CD14-positive monocyte (primary cell): ENCODE results near the gene TMEM250. TPM values are rescaled to one million over a fixed set of nuclear protein-coding genes. Genes with fewer than 3 reads are reported as not detected.

ENCODE experiments used
- DNase-seq, 3 donors: peaks; one replicate each; pipeline ENCODE4 v3.0.0-alpha.2; 2011 to 2022
- H2AFZ ChIP-seq: 2 replicates; pipeline ENCODE4 v1.6.0; 2012; ENCODE audit warnings: mild to moderate bottlenecking, low read depth, low read length, inconsistent platforms; ENCODE audit not compliant: insufficient read depth, poor library complexity, severe bottlenecking
- H3K27ac ChIP-seq, 2 donors: 1 replicate in 1 of 2; 2 replicates in 1 of 2; pipeline ENCODE4 v1.5.1; 2012 to 2013; ENCODE audit warnings: low read length in 2 of 2, control low read depth in 1 of 2, inconsistent platforms in 1 of 2, low read depth in 1 of 2, mild to moderate bottlenecking in 1 of 2
- H3K27me3 ChIP-seq, 2 donors: one replicate each; pipeline versions ENCODE4 v1.6.0 to v1.6.1; 2011 to 2013; ENCODE audit warnings: low read length in 2 of 2; ENCODE audit not compliant: control insufficient read depth in 2 of 2, insufficient read depth in 2 of 2
- H3K36me3 ChIP-seq, 2 donors: replicated peaks in 1 of 2; 1 replicate in 1 of 2; 2 replicates in 1 of 2; pipeline versions ENCODE4 v1.5.1 to v1.6.1; 2012 to 2013; ENCODE audit warnings: low read length in 2 of 2, control low read depth in 1 of 2, inconsistent platforms in 1 of 2, mild to moderate bottlenecking in 1 of 2; ENCODE audit not compliant: insufficient read depth in 2 of 2, control insufficient read depth in 1 of 2
- H3K4me1 ChIP-seq, 2 donors: 1 replicate in 1 of 2; 2 replicates in 1 of 2; pipeline versions ENCODE4 v1.5.1 to v1.6.1; 2012 to 2013; ENCODE audit warnings: low read length in 2 of 2, control low read depth in 1 of 2, inconsistent platforms in 1 of 2, mild to moderate bottlenecking in 1 of 2, moderate library complexity in 1 of 2; ENCODE audit not compliant: insufficient read depth in 2 of 2, control insufficient read depth in 1 of 2
- H3K4me2 ChIP-seq: replicated peaks from 2 replicates; pipeline ENCODE3; 2012; ENCODE audit warnings: low read length, moderate library complexity, mild to moderate bottlenecking; ENCODE audit not compliant: poor library complexity, severe bottlenecking; ENCODE audit errors: extremely low read depth
- H3K4me3 ChIP-seq, 3 experiments: fragments of 200-600 bp in 1 of 3; sonication (generic) in 1 of 3; replicated peaks in 1 of 3; 1 replicate in 2 of 3; 2 replicates in 1 of 3; pipeline ENCODE4 v1.5.1; 2011 to 2013; ENCODE audit warnings: low read length in 3 of 3, mild to moderate bottlenecking in 3 of 3, control low read depth in 2 of 3, low read depth in 2 of 3, inconsistent platforms in 1 of 3, moderate library complexity in 1 of 3
- H3K79me2 ChIP-seq: 2 replicates; pipeline ENCODE4 v1.6.0; 2012; ENCODE audit warnings: mild to moderate bottlenecking, control low read depth, inconsistent platforms, low read length, moderate library complexity; ENCODE audit not compliant: insufficient read depth
- H3K9ac ChIP-seq: 2 replicates; pipeline ENCODE4 v1.6.0; 2017; ENCODE audit warnings: low read length, mild to moderate bottlenecking; ENCODE audit not compliant: insufficient read depth, poor library complexity, severe bottlenecking
- H3K9me3 ChIP-seq, 2 donors: replicated peaks in 1 of 2; 1 replicate in 1 of 2; 2 replicates in 1 of 2; pipeline versions ENCODE4 v1.5.1 to v1.6.1; 2012 to 2013; ENCODE audit warnings: low read length in 2 of 2, control low read depth in 1 of 2; ENCODE audit not compliant: control insufficient read depth in 1 of 2, insufficient read depth in 1 of 2
- H4K20me1 ChIP-seq: 2 replicates; pipeline ENCODE4 v1.6.0; 2012; ENCODE audit warnings: mild to moderate bottlenecking, low read length, control low read depth, moderate library complexity; ENCODE audit not compliant: insufficient read depth
- H3K27ac Mint-ChIP-seq, 7 donors: one replicate each; pipeline ENCODE4 v1.8.0; 2020; ENCODE audit warnings: mild to moderate bottlenecking in 7 of 7, mixed read lengths in 7 of 7, moderate library complexity in 6 of 7, inconsistent platforms in 2 of 7
- H3K27me3 Mint-ChIP-seq, 3 donors: one replicate each; pipeline ENCODE4 v1.8.0; 2021 to 2022; ENCODE audit warnings: low read depth in 3 of 3, mild to moderate bottlenecking in 3 of 3, mixed read lengths in 3 of 3, moderate library complexity in 3 of 3, inconsistent platforms in 1 of 3
- H3K36me3 Mint-ChIP-seq, 2 donors: one replicate each; pipeline ENCODE4 v1.8.0; 2020; ENCODE audit warnings: mixed read lengths in 2 of 2, inconsistent platforms in 1 of 2, mild to moderate bottlenecking in 1 of 2
- H3K4me1 Mint-ChIP-seq: one replicate; pipeline ENCODE4 v1.8.0; 2020; ENCODE audit warnings: mild to moderate bottlenecking, mixed read lengths
- H3K4me3 Mint-ChIP-seq, 2 donors: one replicate each; pipeline ENCODE4 v1.8.0; 2020; ENCODE audit warnings: mild to moderate bottlenecking in 2 of 2, mixed read lengths in 2 of 2, moderate library complexity in 1 of 2
- H3K9me3 Mint-ChIP-seq, 7 donors: one replicate each; pipeline ENCODE4 v1.8.0; 2020 to 2022; ENCODE audit warnings: mixed read lengths in 7 of 7, mild to moderate bottlenecking in 6 of 7, moderate library complexity in 6 of 7, inconsistent platforms in 2 of 7
- WGBS: methylation state at CpG from one replicate; pipeline ENCODE4 v1.1.5; 2013; ENCODE audit warnings: missing lambda C conversion rate; ENCODE audit not compliant: insufficient coverage; 5-methylcytosine and 5-hydroxymethylcytosine counted together
- intact Hi-C, 2 donors: fragments of 100-400 bp; cut with micrococcal nuclease; formaldehyde crosslinking; loops; one replicate each; pipeline versions ENCODE4 v1.15.0 to v1.15.1; 2023
- polyA plus RNA-seq, 3 donors: library from polyadenylated mRNA; depleted of rRNA in 1 of 3; unstranded in 2 of 3; stranded (reverse) in 1 of 3; fragments of 300-500 nt in 2 of 3; fragments of >200 nt in 1 of 3; fragmentation: Illumina TruSeq in 2 of 3; gene quantifications; 1 replicate in 2 of 3; 2 replicates in 1 of 3; pipeline ENCODE4 v1.2.3, GENCODE V29; 2012 to 2021
- TF ChIP-seq, protein P1 (sequence below): fragments of 200-600 bp; IDR thresholded peaks from one replicate; pipeline ENCODE4 v1.8.0; 2022; ENCODE audit warnings: antibody characterized with exemption, mild to moderate bottlenecking

The TMEM250 gene
- polyA plus RNA-seq, 3 donors = 11.0 to 38.0 (median 30.9) TPM

GRCh38 chr9:136156209-136157120, 37.8 kb upstream of the TMEM250 start:
- 83% methylated on average over 34 of the region's 42 CpGs for WGBS
- Histone ChIP-seq H3K27me3 (no peaks in the 10 kb centered on the region), H3K4me3 (no peak overlapping the region), H3K9me3 (no peaks in the 10 kb centered on the region), H3K36me3 (no peaks in the 10 kb centered on the region), H3K9ac (no peak overlapping the region), H4K20me1 (no peaks in the 10 kb centered on the region), H3K79me2 (no peaks in the 10 kb centered on the region), H3K4me1 (no peaks in the 10 kb centered on the region), H2AFZ (no peak overlapping the region), H3K4me2 (no peak overlapping the region), H3K27ac (no peak overlapping the region)
- Mint-ChIP-seq H3K27ac (no peak overlapping the region), H3K36me3 (no peaks in the 10 kb centered on the region), H3K27me3 (peaks cover 2 to 23% (median 5%) of the 10 kb centered on the region in 3 donors), H3K4me3 (no peak overlapping the region), H3K9me3 (peaks cover 0 to 2% (median 0%) of the 10 kb centered on the region in 7 donors), H3K4me1 (no peaks in the 10 kb centered on the region)
- intact Hi-C loops = no loop called here
- no peak for DNase-seq
- TF ChIP-seq, protein P1, sequence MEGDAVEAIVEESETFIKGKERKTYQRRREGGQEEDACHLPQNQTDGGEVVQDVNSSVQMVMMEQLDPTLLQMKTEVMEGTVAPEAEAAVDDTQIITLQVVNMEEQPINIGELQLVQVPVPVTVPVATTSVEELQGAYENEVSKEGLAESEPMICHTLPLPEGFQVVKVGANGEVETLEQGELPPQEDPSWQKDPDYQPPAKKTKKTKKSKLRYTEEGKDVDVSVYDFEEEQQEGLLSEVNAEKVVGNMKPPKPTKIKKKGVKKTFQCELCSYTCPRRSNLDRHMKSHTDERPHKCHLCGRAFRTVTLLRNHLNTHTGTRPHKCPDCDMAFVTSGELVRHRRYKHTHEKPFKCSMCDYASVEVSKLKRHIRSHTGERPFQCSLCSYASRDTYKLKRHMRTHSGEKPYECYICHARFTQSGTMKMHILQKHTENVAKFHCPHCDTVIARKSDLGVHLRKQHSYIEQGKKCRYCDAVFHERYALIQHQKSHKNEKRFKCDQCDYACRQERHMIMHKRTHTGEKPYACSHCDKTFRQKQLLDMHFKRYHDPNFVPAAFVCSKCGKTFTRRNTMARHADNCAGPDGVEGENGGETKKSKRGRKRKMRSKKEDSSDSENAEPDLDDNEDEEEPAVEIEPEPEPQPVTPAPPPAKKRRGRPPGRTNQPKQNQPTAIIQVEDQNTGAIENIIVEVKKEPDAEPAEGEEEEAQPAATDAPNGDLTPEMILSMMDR = no peak

DNA sequence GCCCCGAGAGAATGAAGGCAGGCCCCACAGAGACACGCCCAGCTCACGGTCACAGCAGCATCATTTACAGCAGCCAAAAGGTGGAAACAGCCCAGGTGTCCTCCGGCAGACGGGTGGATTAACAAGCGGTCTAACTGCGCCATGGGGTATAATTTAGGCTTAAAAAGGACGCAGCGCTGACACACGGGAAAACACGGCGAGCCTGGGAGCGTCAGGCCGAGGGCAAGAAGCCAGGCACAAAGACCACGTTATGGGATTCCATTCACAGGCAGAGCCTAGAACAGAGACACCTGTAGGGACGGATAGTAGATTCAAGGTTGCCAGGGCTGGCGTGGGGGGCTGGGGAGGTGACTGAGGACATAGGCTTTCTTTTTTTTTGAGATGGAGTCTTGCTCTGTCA, 36.9 kb upstream of the TMEM250 start:
- Histone ChIP-seq H3K36me3 (no peaks in the 10 kb centered on the region), H4K20me1 (no peaks in the 10 kb centered on the region), H3K27me3 (no peaks in the 10 kb centered on the region), H3K9ac (no peak overlapping the region), H3K27ac (no peak overlapping the region), H3K4me1 (no peaks in the 10 kb centered on the region), H3K9me3 (no peaks in the 10 kb centered on the region), H3K79me2 (no peaks in the 10 kb centered on the region), H3K4me3 (no peak overlapping the region), H3K4me2 (no peak overlapping the region), H2AFZ (no peak overlapping the region)
- no peaks in the 10 kb centered on the region for H3K36me3 Mint-ChIP-seq
- WGBS = 96% methylated on average over 16 of the region's 17 CpGs
- peaks cover 0 to 2% (median 0%) of the 10 kb centered on the region in 7 donors for H3K9me3 Mint-ChIP-seq
- TF ChIP-seq, protein P1 = no peak
- no peak for DNase-seq
- H3K4me1 Mint-ChIP-seq = no peaks in the 10 kb centered on the region
- no peak overlapping the region for H3K27ac Mint-ChIP-seq
- intact Hi-C loops = no loop called here
- peaks cover 2 to 23% (median 5%) of the 10 kb centered on the region in 3 donors for H3K27me3 Mint-ChIP-seq
- peak overlapping the region in 1 of 2 donors; percentile 16 for H3K4me3 Mint-ChIP-seq
